T-helper 2 cell treated with Interferon-gamma antibody and Interleukin-4, amounts not matched to agents 100 ng/mL and 5 ng/mL, for 36 hours (primary cell): ENCODE measurements around the gene ODAD3. TPM values are rescaled to one million over a fixed set of nuclear protein-coding genes. Genes with fewer than 3 reads are reported as not detected.
"Not testable (repeated sequence)": the region's sequence is repeated elsewhere in the genome, so short reads cannot be mapped to it uniquely, and the experiment has no call there.

Experiments
- intact Hi-C: fragments of 100-400 bp; cut with micrococcal nuclease; formaldehyde crosslinking; loops from one replicate; pipeline ENCODE4 v1.15.1; 2023
- total RNA-seq: library from RNA; stranded (reverse); gene quantifications from 2 replicates; pipeline ENCODE4 v1.2.3, GENCODE V29; 2022

The ODAD3 gene
- total RNA-seq, 1 donor from 2014 or later = not detected

GRCh38 chr19:11445141-11445540 lies 10.2 kb upstream of the ODAD3 start:
- intact Hi-C loops = loop anchor here (10.0 kb wide), 1 partner anchor 150 kb away; the partner anchor contains the start of gene TSPAN16

GRCh38 chr19:11444059-11444458 lies 9.1 kb upstream of the ODAD3 start:
- intact Hi-C loops = loop anchor here (10.0 kb wide), 1 partner anchor 149 kb away; the partner anchor contains the start of gene TSPAN16

- intact Hi-C loops = loop anchor here (5.0 kb wide), 2 partner anchors 346 to 1354 kb away; partner anchors contain the start of gene JUNB
Measured at GRCh38 chr19:11437955-11438354, 3.0 kb upstream of the ODAD3 start.

GRCh38 chr19:11435833-11436313 lies 952 bp upstream of the ODAD3 start:
- intact Hi-C loops = loop anchor here (1.0 to 5.0 kb wide), 8 partner anchors 14 to 1356 kb away; partner anchors contain the start of genes JUNB, SMARCA4 and ZNF653

- intact Hi-C loops = loop anchor here (1.0 to 5.0 kb wide), 8 partner anchors 12 to 1358 kb away; partner anchors contain the start of genes JUNB, SMARCA4 and ZNF653
Measured at GRCh38 chr19:11434703-11435056, 241 bp downstream of the ODAD3 start.

GRCh38 chr19:11433526-11433925 lies 1.4 kb downstream of the ODAD3 start:
- intact Hi-C loops = not testable (repeated sequence)

- intact Hi-C loops = no loop called here
Measured at GRCh38 chr19:11426656-11427055, 8.3 kb downstream of the ODAD3 start.

GRCh38 chr19:11425719-11426457 lies 9.0 kb downstream of the ODAD3 start:
- intact Hi-C loops = no loop called here

- intact Hi-C loops = loop anchor here (5.0 kb wide), 1 partner anchor 41 kb away; the partner anchor contains the start of gene EPOR
Measured at GRCh38 chr19:11423791-11424181, 11.1 kb downstream of the ODAD3 start.

GRCh38 chr19:11423164-11423790 lies 11.6 kb downstream of the ODAD3 start:
- intact Hi-C loops = loop anchor here (5.0 kb wide), 1 partner anchor 41 kb away; the partner anchor contains the start of gene EPOR

- intact Hi-C loops = loop anchor here (1.0 to 5.0 kb wide), 2 partner anchors 13 to 40 kb away; partner anchors contain the start of genes EPOR, ODAD3 and PRKCSH
Measured at GRCh38 chr19:11422163-11423065, 12.5 kb downstream of the ODAD3 start.

- intact Hi-C loops = loop anchor here (1.0 to 5.0 kb wide), 2 partner anchors 14 to 39 kb away; partner anchors contain the start of genes EPOR, ODAD3 and PRKCSH
Measured at GRCh38 chr19:11421371-11422098, 13.4 kb downstream of the ODAD3 start.

- intact Hi-C loops = loop anchor here (5.0 kb wide), 1 partner anchor 38 kb away; the partner anchor contains the start of gene EPOR
Measured at GRCh38 chr19:11420429-11421370, 14.2 kb downstream of the ODAD3 start.

GRCh38 chr19:11418549-11419506 lies 16.1 kb downstream of the ODAD3 start, which contains the start of gene RGL3:
TSS of gene RGL3 (minus strand) at chr19:11419314. CDS start at chr19:11419278, 36 bp downstream.
- intact Hi-C loops = no loop called here

GRCh38 chr19:11418094-11418548 lies 16.8 kb downstream of the ODAD3 start:
- intact Hi-C loops = no loop called here

- intact Hi-C loops = no loop called here
Measured at GRCh38 chr19:11416346-11417052, 18.4 kb downstream of the ODAD3 start.

- intact Hi-C loops = no loop called here
Measured at GRCh38 chr19:11414544-11414943, 20.4 kb downstream of the ODAD3 start.
